ENCODE data around the gene PLK2. TPM values are rescaled to one million over a fixed set of nuclear protein-coding genes. Genes with fewer than 3 reads are reported as not detected.

Gene PLK2
- total RNA-seq, 6 experiments from 2014 or later: 9.3 to 54.7 (median 22.8) TPM

DNA sequence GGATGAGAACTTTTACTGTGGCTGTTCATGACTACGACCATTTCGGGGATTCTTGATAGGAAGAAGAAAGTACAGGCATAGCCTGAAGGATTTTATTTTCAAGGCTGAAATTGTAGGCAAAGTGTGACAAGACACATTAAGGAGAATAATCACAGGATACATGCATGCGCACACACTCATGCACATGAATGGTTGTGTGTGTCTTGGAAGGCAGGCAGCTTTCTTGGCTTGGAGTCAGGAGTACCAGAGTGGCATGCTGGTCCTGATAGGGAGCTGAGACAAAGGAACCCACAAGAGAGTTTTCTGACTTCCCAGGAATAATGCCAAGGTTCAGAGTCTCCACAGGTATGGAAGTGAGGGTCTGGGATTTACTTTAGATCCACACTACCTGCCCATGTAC lies 22.2 kb downstream of the PLK2 start:
- Histone ChIP-seq H3K4me1 (no peaks in the 10 kb centered on the region), H3K36me3 (no peaks in the 10 kb centered on the region), H3K27me3 (no peaks in the 10 kb centered on the region), H3K27ac (no peak overlapping the region), H3K9me3 (no peaks in the 10 kb centered on the region), H3K4me3 (no peak overlapping the region)
- 92% methylated on average over 3 of the region's 3 CpGs for WGBS (ENCODE audit: insufficient coverage, low coverage, low lambda C conversion rate, missing lambda C conversion rate)
- intact Hi-C loops (cut with DNase I): no loop called here
- ATAC-seq: no peak
- TF ChIP-seq, protein P1, sequence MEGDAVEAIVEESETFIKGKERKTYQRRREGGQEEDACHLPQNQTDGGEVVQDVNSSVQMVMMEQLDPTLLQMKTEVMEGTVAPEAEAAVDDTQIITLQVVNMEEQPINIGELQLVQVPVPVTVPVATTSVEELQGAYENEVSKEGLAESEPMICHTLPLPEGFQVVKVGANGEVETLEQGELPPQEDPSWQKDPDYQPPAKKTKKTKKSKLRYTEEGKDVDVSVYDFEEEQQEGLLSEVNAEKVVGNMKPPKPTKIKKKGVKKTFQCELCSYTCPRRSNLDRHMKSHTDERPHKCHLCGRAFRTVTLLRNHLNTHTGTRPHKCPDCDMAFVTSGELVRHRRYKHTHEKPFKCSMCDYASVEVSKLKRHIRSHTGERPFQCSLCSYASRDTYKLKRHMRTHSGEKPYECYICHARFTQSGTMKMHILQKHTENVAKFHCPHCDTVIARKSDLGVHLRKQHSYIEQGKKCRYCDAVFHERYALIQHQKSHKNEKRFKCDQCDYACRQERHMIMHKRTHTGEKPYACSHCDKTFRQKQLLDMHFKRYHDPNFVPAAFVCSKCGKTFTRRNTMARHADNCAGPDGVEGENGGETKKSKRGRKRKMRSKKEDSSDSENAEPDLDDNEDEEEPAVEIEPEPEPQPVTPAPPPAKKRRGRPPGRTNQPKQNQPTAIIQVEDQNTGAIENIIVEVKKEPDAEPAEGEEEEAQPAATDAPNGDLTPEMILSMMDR (IDR thresholded peaks at IDR 0.05): no peak
- TF ChIP-seq POLR2A (IDR thresholded peaks at IDR 0.05): no peak
- no peak for DNase-seq

DNA sequence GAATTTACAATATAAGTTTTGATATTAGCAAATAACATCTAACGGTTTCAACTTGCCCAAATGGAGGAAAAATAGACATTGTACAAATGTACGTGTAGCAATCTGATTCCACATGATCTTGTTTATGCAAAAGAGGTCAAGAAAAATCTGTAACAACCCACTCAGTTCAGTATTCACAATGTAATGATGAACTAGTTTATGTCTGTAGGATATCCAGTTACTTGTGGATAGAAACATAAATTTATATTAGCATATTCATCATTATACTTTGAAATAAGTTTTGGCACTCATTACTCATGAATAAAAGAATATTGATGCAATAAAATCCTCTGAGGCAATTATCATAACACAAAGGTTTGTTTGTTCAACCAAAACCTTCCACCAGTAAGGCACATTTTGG lies 28.1 kb downstream of the PLK2 start:
- no peak overlapping the region for H3K27ac ChIP-seq
- DNase-seq (no peak), ATAC-seq (no peak)
- no peaks in the 10 kb centered on the region for H3K36me3 ChIP-seq
- no peak overlapping the region for H3K4me3 ChIP-seq
- no peaks in the 10 kb centered on the region for H3K9me3 ChIP-seq
- no peak for TF ChIP-seq POLR2A (IDR thresholded peaks at IDR 0.05)
- TF ChIP-seq, protein P1 (IDR thresholded peaks at IDR 0.05): no peak
- H3K4me1 ChIP-seq: no peaks in the 10 kb centered on the region
- no peaks in the 10 kb centered on the region for H3K27me3 ChIP-seq
- 46% methylated on average over 2 of the region's 2 CpGs for WGBS (ENCODE audit: insufficient coverage, low coverage, low lambda C conversion rate, missing lambda C conversion rate)
- intact Hi-C loops (cut with DNase I): no loop called here

DNA sequence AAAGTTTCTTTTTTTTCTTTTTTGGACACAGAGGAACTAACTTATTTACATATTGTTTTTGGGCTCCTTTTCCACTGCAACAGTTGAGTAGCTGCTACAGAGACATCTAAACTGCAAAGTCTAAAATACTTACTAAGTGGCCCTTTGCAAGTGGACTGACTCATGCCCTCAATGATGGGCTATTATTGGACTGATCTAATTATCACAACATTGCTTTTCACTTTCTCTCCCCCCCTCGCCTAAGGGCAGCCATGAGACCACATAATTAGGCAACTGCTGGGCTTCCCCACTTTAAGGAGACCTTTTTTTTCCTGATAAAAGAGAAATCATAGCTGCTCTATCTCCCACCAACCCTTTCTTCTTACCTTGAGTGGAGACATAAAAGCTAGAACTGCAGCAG lies 47.0 kb downstream of the PLK2 start:
- no peaks in the 10 kb centered on the region for H3K4me1 ChIP-seq
- intact Hi-C loops (cut with DNase I): no loop called here
- DNase-seq (no peak), ATAC-seq (no peak)
- no peaks in the 10 kb centered on the region for H3K9me3 ChIP-seq
- H3K27ac ChIP-seq: no peak overlapping the region
- H3K36me3 ChIP-seq: no peaks in the 10 kb centered on the region
- 58% methylated on average over 1 of the region's 1 CpG for WGBS (ENCODE audit: insufficient coverage, low coverage, low lambda C conversion rate, missing lambda C conversion rate)
- no peak for TF ChIP-seq POLR2A (IDR thresholded peaks at IDR 0.05)
- TF ChIP-seq, protein P1 (IDR thresholded peaks at IDR 0.05): no peak
- no peak overlapping the region for H3K4me3 ChIP-seq
- no peaks in the 10 kb centered on the region for H3K27me3 ChIP-seq

DNA sequence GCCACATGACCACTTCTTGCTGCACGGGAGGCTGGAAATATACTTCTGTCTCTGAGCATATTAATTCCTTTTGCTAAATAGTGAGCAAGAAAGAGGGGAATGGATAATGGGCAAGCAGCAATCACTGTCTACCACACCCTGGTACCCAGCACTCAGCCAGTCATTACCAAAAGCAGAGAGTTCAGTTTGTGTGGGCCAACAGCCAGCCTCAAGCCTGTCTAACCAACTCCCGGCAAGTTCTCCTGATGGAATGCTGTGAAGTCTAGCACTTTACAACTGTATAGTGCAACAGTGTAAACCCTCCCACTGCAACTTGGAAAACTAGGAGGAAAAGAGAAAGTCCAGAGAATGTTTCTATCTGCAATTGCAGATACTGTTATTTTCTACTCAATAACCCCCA lies 47.8 kb downstream of the PLK2 start:
- Histone ChIP-seq H3K27ac (no peak overlapping the region), H3K36me3 (no peaks in the 10 kb centered on the region), H3K9me3 (no peaks in the 10 kb centered on the region), H3K4me1 (no peaks in the 10 kb centered on the region), H3K27me3 (no peaks in the 10 kb centered on the region), H3K4me3 (no peak overlapping the region)
- TF ChIP-seq POLR2A (IDR thresholded peaks at IDR 0.05): no peak
- TF ChIP-seq, protein P1 (IDR thresholded peaks at IDR 0.05): no peak
- DNase-seq (no peak), ATAC-seq (no peak)
- intact Hi-C loops (cut with DNase I): no loop called here
- 63% methylated on average over 1 of the region's 2 CpGs for WGBS (ENCODE audit: insufficient coverage, low coverage, low lambda C conversion rate, missing lambda C conversion rate)

DNA sequence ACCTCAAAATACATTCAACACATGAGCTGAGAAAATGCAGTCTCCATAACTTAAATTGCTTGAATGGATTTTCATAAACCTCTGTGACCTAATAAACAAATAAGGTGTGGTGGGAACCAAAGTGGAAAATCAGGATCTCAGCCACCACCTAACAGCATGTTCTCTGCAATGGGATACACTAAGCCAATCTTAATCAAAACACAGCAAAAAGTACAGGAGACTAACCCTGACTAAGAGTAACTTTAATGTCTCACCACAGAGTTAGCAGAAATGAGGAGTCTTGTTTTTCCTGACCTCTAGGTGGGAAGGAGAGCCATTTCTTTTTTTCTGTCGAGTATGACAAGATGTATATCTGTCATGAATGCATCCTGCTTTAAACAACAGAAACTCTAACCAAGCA lies 48.5 kb downstream of the PLK2 start:
- H3K27me3 ChIP-seq: no peaks in the 10 kb centered on the region
- H3K36me3 ChIP-seq: no peaks in the 10 kb centered on the region
- ATAC-seq (no peak), DNase-seq (no peak)
- H3K4me3 ChIP-seq: no peak overlapping the region
- no peak for TF ChIP-seq POLR2A (IDR thresholded peaks at IDR 0.05)
- TF ChIP-seq, protein P1 (IDR thresholded peaks at IDR 0.05): no peak
- H3K27ac ChIP-seq: no peak overlapping the region
- no peaks in the 10 kb centered on the region for H3K4me1 ChIP-seq
- intact Hi-C loops (cut with DNase I): no loop called here
- whole genome bisulfite sequencing (ENCODE audit: insufficient coverage, low coverage, low lambda C conversion rate, missing lambda C conversion rate): 46% methylated on average over 1 of the region's 1 CpG
- H3K9me3 ChIP-seq: no peaks in the 10 kb centered on the region
